Measurements from ENCODE around the gene CDH12.
"Not testable (repeated sequence)": the region's sequence is repeated elsewhere in the genome, so short reads cannot be mapped to it uniquely, and the experiment has no call there.

CDH12 gene

DNA sequence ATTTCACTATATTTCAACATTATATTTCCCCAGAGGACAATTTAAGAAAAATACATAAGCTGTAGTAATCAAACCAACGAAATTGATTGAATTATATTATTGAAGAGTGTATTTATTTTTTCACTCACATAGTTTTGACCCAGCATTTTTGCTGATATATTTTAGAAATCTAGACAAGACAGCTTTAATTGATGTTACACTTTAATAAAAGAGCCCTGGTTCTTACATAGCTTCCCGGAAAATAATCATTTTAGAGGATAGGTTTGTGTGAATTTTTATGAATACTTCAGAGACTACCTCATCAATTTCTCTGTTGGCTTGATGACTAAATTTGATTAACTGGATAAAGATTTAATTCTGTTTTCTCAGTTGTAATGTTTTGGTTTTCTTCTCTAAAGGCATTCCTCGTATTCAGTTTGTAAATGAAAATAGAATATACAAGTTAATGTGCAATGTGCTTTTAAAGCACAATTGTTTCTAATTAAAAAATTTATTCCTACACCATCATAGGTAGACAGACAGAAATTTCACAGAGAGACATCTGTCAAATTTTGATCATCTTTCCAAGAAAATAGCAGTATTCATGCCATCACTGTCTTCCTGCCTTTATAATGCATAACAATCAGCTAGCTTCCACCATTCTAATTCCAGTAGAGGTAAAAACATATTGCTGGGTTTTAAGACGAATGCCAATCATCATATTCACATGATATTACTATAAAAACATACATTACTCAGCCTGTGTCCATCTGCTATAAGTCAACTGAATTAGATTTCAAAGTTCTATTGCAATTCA lies 441.4 kb downstream of the CDH12 start:
- no peak for DNase-seq

DNA sequence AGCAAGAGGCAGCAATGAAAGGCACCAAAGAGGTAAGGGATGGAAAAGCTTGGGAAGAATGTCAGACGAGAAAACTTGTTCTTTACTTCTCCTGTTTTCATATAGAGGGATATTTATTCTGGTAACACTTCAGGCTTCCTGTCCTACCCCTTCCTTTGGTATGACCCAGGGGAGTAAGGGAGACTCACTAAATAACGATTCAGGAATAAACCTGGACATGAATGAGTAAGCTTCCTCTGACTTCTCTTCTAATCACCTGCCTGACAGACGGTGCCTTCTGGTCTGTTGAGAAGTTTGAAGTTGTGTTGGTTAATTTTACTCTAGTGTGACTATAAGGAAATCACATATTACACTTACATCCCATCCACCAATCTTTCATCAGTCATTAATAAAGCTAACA lies 461.2 kb downstream of the CDH12 start:
- DNase-seq, result no peak

DNA sequence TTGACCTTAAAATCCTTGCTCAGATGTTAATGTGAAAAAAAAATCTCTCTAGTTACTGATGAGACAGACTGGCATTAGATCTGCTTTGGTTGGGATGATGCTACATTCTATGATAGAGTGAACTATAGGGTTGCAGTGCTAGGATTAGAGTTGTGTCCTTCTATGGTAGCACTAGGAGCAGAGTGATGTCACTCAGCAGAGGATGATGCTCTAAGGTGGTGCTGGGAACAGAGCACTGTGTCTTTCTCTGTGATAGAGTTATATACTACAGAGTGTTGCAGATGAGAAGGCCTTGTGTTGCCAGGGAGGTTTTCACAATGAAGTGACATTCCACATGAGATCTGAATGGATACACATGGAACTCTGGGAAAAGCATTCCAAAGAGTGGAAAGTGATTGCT lies 462.3 kb downstream of the CDH12 start:
- DNase-seq, result no peak

DNA sequence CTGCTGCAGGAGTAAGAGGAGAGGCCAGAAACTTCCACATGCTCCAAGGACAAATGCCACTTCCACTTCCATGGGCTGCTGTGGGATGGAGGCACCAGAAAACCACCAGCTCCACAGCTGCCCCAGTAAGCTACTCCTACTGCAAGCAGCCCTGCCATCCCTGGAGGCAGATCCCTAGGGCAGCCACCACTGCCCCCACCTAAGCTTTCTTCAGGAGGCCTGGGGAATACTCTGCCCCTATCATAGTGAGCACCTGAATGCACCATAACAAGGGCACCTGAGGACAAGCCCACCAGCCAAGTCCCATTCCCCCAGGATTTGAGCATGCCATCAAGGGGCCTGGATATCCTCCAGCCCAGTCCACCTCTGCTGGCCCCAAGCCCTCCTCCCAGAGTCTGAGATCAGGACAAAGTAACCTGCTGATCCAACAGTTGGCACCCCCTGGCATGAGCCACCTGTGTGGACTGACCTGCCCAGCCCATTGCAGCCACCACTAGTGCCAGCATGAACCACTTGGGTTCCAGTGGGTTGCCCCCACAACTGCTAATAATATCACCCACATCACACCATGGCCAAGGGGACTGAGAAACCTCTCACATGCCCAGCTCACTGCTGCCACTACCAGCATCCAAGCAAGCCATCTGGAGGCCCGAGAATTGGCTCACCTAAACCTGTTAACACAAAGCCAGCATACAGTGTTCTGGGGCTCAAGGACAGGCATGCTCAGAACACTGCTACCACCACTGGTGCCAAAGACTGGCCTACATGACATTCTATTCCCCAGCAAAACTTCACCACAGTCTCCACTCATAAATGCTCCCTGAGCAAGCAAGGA lies 480.1 kb downstream of the CDH12 start:
- DNase-seq, result no peak

DNA sequence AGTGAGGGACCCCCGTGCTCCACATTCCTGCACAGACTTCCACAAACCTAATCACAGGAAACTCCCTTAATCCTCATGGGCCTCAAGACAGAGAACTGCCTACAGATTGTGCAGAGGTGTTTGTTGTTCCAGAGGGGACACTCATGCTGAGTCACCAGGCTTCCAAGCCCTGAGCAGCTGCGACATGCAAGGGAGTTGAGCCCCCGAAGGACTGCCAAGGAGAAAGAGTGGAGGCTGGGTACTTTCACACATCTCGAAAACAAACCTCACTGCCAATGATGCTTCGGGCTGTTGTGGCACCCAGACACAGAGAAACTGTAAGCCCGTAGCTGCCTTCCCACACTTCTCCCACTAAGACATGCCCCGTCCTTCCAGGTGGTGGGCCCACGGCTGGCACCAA lies 480.8 kb downstream of the CDH12 start:
- no peak for DNase-seq

DNA sequence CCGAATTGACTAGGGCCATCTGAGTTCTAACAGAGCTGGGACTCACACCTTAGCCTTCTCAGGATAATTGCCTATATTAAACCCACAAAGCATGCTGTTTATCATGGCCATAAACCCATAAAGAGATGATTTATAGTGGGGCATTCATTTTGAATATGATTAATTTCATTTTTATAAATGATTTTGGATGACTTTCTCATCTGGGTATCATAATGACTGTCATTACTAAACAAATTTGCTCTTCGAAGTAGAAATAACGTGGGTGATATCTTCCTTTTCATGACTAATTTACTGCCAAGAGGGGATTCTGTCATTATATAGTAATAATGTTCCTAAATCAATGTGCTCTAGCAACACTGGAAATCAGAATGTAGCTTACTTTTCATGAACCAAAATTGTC lies 498.2 kb downstream of the CDH12 start:
- no peak for DNase-seq

DNA sequence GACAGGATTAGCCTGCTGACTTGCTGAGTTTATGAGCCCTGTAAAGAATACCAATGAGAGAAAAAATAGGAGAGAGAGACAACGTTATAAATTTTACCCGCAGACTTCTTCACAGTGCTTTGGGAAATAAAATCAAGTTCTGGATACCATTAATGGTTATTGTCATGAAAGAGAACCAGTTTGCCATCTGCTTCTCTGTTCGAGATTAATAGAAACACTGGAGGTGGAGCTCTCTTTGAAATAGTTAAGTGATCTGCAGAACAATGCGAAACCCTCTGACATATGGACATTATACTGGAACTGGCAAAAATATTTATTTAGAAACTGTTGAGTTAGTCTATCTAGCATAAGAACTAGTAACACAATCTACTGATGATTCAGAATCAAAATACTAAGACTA lies 500.7 kb downstream of the CDH12 start:
- no peak for DNase-seq

DNA sequence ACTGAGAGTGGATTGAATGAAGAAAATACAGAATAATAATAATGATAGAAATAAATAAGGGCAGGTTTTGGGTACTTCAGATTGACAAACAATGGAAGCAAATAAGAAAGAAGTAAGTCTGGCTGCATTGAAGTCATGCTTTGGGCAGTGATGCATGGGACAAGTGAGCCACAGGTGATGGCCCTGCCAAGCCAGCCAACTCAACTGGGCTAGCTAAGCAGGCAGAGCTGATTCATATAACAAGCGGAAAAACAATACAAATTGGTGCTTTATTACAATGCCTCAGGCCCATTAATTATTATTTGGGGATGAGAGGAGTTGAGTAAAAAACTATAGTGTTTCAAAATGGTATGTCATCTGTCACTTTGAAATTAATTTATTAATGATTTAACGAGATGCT lies 502.0 kb downstream of the CDH12 start:
- no peak for DNase-seq

DNA sequence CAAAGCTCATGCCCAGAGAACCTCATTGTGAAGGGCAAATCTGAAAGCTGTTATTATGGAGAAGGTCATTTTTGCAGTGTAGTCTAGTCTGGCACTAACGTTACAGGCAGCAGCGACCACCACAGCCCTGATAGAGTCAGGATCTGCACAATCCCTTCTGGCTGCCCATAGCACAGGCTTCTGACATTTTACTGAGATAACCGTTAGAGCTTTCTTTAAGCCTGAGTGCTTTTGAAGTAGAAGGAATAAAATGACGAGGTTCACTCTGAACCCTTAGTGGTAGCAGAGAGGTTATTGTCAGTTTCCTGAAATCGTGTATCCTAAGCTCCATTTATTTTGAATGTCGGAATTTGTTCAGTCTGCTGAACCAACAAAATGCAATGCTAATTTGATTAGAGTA lies 505.1 kb downstream of the CDH12 start:
- DNase-seq, result no peak

DNA sequence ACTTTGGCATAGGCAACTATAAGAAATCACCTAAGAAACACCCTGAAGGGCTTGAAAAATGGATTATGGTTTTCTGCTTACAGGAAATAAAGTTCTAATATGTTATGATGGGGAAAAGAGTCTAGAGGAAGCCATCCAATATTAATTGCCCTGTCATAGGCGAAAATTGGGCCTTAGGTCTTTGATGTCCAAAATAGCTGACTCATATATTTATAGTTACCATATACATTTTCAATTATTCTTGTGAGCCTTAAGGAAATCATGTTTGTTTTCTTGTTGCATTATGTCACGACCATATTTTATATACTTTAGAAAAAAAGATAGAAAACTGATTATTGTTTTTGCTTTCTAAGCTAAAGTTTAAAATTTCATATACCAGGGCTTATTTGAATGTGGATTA lies 509.1 kb downstream of the CDH12 start:
- DNase-seq, result no peak

DNA sequence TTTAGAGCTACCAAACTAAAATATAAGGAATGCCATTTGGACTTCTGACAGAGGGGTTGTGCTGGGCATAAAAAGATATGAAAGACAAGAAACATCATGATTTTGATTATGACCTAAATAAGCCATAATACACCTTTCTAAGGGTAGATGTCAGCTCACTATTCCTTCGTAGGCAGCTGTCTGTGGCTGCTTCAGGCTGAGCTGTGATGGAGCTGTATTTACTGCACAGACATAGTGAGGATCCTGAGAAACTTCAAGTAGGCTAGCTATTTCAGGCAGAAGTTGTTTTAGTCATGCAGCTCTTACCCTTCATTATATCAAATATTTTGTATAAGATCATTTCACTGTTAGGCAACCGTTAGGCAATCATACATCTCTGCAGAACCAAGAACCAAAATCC lies 511.7 kb downstream of the CDH12 start:
- DNase-seq, result no peak

DNA sequence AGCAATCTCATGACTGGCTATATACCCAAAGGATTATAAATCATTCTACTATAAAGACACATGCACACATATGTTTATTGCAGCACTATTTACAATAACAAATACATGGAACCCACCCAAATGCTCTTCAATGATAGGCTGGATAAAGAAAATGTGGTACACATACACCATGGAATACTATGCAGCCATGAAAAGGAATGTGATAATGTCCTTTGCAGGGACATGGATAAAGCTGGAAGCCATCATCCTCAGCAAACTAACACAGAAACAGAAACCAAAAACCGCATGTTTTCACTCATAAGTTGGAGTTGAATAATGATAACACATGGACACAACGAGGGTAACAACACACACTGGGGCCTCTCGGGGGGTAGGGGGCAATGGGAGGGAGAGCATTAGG lies 520.2 kb downstream of the CDH12 start:
- DNase-seq, result not testable (repeated sequence)

DNA sequence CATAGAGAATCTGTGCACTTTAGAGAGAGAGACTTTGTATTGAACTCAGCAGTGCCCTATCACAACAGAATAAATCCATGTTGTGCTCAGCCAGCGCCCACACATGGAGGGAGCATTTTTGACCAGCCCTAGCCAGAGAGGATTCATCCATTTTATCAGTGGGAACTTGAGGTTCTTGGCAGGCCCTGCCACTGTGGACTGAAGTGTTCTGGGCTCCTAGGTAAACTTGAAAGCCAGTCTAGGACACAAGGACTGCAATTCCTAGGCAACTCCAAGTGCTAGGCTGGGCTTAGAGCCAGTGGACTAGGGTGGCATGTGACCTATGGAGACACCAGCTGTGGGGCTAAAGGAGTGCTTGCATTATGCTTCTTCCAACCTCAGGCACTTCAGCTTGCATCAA lies 523.5 kb downstream of the CDH12 start:
- no peak for DNase-seq

DNA sequence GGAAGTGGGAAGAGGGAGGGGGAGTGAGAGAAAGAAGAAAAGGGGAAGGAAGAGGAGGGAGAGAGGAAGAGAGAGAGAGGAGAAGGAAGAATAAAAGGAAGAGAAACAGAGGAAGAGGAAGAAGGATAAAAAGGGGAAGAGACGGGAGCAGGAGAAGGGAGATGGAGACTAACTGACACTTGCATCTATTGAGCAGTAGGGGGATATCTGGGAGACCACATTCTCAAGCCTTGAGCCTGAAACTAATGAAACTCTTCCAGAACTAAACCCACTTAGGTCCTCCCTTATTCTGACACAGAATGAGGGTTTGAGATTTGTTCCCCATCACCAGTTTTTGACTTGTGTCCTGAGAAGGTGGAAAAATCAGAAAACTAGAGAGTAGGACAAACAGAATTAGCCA lies 533.3 kb downstream of the CDH12 start:
- DNase-seq, result no peak

DNA sequence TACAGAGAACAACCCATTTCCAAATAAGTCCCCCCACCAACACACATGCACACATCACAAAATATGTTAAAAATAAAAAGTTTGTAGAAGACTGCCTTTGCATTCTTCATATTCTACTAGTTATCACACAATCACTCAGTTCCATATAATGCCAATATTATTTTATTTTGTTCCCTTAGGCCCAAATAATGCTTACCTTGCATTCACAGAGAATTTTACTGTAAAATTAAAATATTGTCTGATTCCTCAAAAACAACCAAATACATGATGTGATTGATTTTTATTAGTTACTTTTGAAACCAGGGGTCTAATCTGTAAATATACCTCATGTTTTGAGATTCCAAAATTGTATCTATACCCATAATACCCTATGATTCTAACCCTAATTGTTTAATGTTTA lies 536.9 kb downstream of the CDH12 start:
- no peak for DNase-seq

DNA sequence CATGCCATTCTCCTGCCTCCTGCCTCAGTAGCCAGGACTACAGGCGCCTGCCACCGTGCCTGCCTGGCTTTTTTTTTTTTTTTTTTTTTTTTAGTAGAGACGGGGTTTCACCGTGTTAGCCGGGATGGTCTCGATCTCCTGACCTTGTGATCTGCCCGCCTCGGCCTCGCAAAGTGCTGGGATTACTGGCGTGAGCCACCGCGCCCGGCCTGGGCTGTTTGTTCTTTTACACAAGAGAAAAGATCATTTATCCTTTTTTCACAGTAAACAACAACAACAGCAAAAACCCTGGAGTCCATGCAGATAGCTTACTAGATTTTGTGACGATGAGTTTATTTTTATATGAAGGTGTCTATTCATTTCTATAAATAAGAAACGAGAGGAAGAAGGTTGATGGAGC lies 538.1 kb downstream of the CDH12 start:
- not testable (repeated sequence) for DNase-seq

DNA sequence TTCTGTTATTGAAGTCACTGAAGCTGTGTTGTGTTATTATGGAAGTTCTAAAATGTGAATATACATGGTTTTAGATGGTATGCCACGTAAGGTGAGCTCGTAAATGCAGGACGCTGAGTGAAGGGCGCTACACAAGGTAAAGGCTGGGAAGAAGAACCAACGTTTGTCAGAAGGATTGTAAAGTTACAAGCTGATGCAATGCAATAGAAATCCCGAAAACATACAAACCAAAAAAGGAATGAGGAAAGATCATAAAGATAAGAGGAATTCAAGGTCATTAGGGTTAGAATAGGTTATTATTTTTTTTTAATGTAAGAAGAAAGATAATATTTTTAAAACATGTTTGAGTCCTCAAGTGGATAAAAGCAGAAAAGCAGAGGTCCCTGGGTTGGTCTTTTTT lies 538.6 kb downstream of the CDH12 start:
- DNase-seq, result no peak

DNA sequence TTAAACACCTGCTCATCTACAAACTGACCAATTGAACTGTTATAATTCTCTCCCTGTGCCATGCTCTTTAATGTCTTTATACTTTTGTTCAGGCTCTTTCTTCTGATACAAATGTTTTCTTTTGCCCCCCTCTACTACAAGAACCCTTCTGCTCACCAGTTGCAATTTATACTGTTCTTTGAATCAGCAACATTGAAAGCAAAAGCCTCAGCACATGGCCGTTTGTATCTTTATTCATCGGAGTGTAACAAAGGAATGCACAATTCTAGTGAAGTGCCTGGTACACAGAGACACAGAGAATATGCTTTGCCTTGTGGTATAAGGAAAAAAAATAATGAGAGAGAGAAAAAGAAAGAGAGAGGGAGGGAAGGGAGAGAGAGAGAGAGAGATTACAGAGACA lies 547.1 kb downstream of the CDH12 start:
- no peak for DNase-seq

DNA sequence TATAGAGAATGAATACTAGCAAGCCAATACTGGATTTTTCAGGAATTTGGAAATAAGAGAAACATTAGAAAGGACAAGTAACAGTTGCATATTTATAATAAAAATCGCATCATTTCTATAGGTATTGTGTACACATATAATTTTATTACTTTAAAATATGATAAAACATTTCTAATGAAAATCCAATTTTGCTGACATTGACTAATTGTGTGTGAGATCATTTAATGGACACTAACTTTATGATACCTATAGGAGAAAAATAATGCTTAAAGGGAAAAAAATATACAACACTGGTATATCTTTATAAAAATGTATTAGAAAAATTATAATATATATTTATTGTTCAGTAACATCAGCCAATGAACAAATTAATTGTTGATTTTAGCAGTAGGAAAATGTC lies 557.3 kb downstream of the CDH12 start:
- no peak for DNase-seq

DNA sequence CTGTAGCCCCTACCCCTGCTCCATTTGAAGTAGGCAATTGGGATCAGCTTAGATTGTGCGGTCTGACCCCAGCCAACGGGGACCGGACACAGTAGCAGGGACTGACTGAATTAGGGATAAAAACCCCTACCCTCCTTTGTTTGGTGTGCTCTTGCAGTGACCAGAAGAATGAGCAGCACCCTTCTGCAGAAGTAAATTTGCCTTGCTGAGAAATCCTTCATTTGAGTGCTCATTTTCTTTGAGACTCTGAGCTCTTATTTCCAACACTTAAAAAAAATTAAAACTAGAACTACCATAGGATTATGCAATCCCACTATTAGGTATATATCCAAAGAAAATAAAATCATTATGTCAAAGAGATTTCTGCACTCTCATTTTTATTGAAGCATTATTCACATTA lies 560.0 kb downstream of the CDH12 start:
- DNase-seq, result no peak

DNA sequence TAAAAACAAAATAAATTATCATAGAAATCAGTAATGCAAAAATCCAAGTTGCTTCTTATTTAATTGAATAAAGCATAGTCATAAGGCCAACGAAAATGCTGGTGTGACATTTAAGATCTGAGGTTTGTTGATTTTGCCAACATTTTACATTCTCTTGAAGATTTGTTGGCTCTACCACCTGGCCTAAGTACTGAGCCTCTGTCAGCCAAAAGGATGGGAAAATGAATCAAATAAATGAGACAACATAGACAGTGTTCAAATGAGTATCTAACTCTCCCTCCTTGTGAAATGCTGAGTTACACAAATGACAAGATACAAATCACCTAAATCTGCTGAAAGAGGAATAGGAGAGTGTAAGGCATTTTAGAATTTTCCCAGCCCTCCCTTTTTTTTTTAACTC lies 575.0 kb downstream of the CDH12 start:
- no peak for DNase-seq

DNA sequence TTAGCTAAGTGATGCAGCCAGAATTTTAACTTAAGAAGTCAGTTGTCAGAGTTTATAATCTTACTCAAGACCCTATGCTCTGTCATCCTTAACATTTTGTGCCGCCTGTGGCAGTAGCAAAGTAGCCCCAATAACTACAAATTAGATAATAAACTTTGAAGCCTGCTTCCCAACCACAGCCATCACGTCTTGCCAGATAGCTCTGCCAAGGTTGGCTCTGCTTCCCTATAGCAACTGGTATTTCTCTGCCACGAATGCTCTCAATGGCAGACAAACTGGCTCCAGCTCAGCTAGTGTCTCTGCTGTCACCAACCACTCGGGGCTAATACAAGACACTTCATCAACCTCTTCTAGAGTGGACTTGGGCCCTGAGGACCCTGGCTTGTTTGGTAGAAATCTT lies 576.1 kb downstream of the CDH12 start:
- no peak for DNase-seq

DNA sequence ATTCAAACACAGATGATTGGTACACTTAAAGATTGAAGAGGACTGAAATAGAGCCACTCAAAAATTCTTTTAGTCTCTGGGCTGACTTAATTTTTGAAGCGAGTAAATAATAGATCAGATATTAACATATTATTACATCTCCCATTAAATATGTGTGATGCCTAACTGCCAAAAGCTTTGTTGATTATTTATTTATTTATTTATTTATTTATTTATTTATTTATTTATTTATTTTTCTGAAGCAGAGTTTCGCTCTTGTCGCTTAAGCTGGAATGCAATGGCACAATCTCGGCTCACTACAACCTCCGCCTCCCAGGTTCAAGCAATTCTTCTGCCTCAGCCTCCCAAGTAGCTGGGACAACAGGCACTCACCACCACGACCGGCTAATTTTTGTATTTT lies 587.3 kb downstream of the CDH12 start:
- not testable (repeated sequence) for DNase-seq

DNA sequence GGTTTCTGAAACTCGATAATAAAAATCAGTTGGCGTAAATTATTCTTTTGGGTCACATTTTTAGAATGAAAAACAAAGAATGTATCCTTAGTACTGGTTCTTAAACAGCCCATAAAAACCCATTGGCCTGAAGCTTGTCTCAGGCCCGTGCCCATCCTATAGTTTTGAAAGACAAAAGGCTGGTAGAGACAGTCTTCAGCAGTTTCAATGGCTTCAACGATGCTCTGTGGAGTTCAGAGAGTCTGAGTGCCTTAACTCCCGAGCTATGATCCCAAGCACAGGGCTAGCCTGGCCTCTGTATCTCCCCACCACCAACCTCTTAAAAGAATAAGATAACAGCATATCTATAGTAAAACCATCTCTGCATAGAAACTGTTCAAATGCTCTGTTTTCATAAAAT lies 595.0 kb downstream of the CDH12 start:
- DNase-seq, result no peak

DNA sequence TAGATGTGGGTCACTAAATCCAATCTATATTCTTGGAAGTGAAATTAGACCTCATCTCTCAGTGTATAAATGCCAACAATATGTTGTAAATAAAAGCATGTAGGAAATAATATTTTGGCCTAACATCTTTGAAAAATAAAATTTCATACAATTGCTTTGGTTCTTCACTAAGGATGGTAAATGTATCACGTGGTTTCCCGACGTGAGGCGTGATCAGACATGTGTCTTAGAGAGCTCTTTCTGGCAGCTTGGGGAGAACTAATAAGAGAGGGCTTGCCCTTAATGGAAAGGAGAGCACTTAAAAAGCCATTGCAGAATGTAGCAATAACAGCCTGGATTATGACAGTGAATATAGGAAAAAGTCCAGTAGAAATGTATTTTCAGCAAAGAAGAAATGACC lies 602.6 kb downstream of the CDH12 start:
- no peak for DNase-seq
